GM21367 (cell line): ENCODE results near the gene IQCC.

Experiments
- ATAC-seq: cut with Tn5 transposase; IDR thresholded peaks from one replicate; pipeline ENCODE4 v1.9.1; 2021; ENCODE audit not compliant: unreplicated experiment

The IQCC gene

GRCh38 chr1:32255072-32256071, 49.9 kb downstream of the IQCC start:
- ATAC-seq = no peak

DNA sequence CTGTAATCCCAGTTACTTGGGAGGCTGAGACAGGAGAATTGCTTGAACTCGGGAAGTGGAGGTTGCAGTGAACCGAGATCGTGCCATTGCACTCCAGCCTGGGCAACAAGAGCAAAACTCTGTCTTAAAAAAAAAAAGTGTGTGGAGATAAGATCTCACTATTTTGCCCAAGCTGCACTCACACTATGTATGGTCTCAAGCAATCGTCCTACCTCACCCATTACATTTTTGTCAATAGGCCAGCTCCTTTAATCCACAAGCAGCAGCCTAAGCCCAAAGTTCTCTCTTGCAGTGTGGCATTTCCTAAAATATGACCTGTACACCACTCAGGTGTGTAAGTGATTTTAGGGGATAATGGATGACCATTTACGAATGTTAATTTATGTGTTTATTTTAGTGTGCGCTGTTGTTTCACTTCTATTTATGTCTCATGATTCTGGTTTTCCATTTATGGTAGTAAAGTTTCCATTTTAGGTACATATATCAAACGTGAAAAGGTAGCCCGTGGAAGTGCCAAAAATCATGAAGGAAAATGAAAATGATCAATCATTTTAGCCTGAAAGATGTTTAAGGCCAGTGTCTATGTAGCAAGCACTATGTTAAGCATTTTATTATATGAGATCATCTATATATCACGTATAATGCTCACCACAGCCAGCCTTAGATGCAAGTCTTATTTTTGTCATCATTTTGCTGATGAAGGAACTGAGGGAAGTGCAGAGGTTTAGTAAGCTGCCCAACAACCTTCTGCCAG, 51.2 kb downstream of the IQCC start:
- no peak for ATAC-seq

- ATAC-seq = no peak
Observed at GRCh38 chr1:32257227-32257508, 51.7 kb downstream of the IQCC start.
